Lung (tissue), 12 donors: ENCODE measurements around the gene EPN1. TPM values are rescaled to one million over a fixed set of nuclear protein-coding genes. Genes with fewer than 3 reads are reported as not detected.
A peak's percentile ranks its signal among the peaks of the same experiment; 100 is the strongest.

ENCODE experiments used
- ATAC-seq: fragments of 200-7000 bp; cut with Tn5 transposase; one replicate; pipeline ENCODE4 v1.9.1; 2020; ENCODE audit warnings: moderate number of reproducible peaks; ENCODE audit not compliant: insufficient read depth, low FRiP score
- DNase-seq, 3 donors: peaks; one replicate each; pipeline ENCODE4 v3.0.0-alpha.2; 2013 to 2017
- H3K27ac ChIP-seq, 2 donors: one replicate each; pipeline ENCODE4 v1.5.1; 2013; ENCODE audit warnings: mild to moderate bottlenecking in 2 of 2, moderate library complexity in 2 of 2, control low read depth in 1 of 2, inconsistent platforms in 1 of 2, low read depth in 1 of 2, low read length in 1 of 2
- H3K27me3 ChIP-seq, 3 donors: one replicate each; pipeline ENCODE4 v1.5.1; 2013; ENCODE audit warnings: low read length in 2 of 3; ENCODE audit not compliant: control insufficient read depth in 3 of 3, insufficient read depth in 3 of 3
- H3K36me3 ChIP-seq, 4 donors: one replicate each; pipeline ENCODE4 v1.5.1; 2013; ENCODE audit warnings: low read length in 4 of 4, mild to moderate bottlenecking in 1 of 4, moderate library complexity in 1 of 4; ENCODE audit not compliant: control insufficient read depth in 4 of 4, insufficient read depth in 4 of 4
- H3K4me1 ChIP-seq, 5 donors: one replicate each; pipeline ENCODE4 v1.5.1; 2013; ENCODE audit warnings: low read length in 5 of 5, mild to moderate bottlenecking in 2 of 5, moderate library complexity in 1 of 5; ENCODE audit not compliant: control insufficient read depth in 5 of 5, insufficient read depth in 5 of 5
- H3K4me3 ChIP-seq: one replicate; pipeline ENCODE4 v1.5.1; 2013; ENCODE audit warnings: mild to moderate bottlenecking, control low read depth, moderate library complexity
- H3K9ac ChIP-seq, 2 donors: one replicate each; pipeline ENCODE4 v1.5.1; 2013; ENCODE audit warnings: low read length in 2 of 2, control low read depth in 1 of 2; ENCODE audit not compliant: insufficient read depth in 1 of 2
- H3K9me3 ChIP-seq, 4 donors: one replicate each; pipeline ENCODE4 v1.5.1; 2013; ENCODE audit warnings: low read length in 3 of 4, mild to moderate bottlenecking in 1 of 4, moderate library complexity in 1 of 4; ENCODE audit not compliant: control insufficient read depth in 4 of 4, insufficient read depth in 3 of 4
- WGBS, 2 donors: extraction: QIAGEN DNeasy Blood & Tissue Kit; methylation state at CpG; one replicate each; pipeline ENCODE4 v1.1.7; 2013; 5-methylcytosine and 5-hydroxymethylcytosine counted together
- polyA plus RNA-seq, 2 donors: library from polyadenylated mRNA; stranded (reverse); fragments of 200-250 nt; gene quantifications; one replicate each; pipeline ENCODE4 v1.2.1, GENCODE V29; 2013
- total RNA-seq, 2 donors: library from RNA; depleted of rRNA in 1 of 2; stranded (reverse); fragments of >200 nt in 1 of 2; gene quantifications; one replicate each; pipeline ENCODE4 v1.2.1, GENCODE V29; 2014 to 2021
- TF ChIP-seq, protein P1 (sequence below): IDR thresholded peaks from 2 replicates; pipeline ENCODE4 v1.5.1; 2012; ENCODE audit warnings: mild to moderate bottlenecking; ENCODE audit errors: control extremely low read depth, extremely low read depth
- donor health status: control.
- donor health status: control.
- donor health status: Bipolar disorder and iron deficiency.
- donor health status: healthy.
- donor health status: DM: yes; HTN: yes; CAD: no.

EPN1 gene
- total and polyA plus RNA-seq, 4 donors, result 84.8 to 140 (median 99.5) TPM

DNA sequence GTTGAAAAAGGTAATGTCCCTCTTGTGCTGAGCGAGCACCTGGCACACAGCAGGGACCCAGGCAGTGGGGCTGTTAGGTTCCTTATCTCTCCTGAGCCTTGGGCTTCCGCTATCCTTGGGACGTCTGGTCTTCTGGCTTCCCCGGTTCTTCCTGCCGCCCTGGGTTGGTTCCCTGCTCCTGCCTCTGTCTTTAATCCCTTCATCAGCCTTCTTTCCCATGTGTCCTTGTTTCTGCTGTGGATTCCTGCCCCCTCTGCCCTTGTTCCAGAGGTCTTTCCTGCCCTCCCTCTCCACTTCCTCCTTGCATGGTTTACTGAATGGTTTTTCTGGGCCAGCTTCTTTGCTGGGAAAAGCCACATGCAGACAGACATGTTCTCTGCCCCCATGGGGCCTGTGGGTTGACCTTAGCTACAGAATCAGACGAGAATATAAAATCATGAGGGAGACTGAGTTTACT is 2.6 kb downstream of the EPN1 start:
- Histone ChIP-seq H3K9ac (no peak overlapping the region), H3K27ac (peak overlapping the region in 1 of 2 donors; percentile 8), H3K36me3 (peaks cover 0 to 42% (median 29%) of the 10 kb centered on the region in 4 donors), H3K27me3 (no peaks in the 10 kb centered on the region), H3K9me3 (no peaks in the 10 kb centered on the region), H3K4me1 (peaks cover 3 to 14% (median 11%) of the 10 kb centered on the region in 5 donors), H3K4me3 (no peak overlapping the region)
- ATAC-seq, result no peak
- 55 to 62% methylated on average over 6 of the region's 6 CpGs for WGBS, 2 donors
- TF ChIP-seq, protein P1, sequence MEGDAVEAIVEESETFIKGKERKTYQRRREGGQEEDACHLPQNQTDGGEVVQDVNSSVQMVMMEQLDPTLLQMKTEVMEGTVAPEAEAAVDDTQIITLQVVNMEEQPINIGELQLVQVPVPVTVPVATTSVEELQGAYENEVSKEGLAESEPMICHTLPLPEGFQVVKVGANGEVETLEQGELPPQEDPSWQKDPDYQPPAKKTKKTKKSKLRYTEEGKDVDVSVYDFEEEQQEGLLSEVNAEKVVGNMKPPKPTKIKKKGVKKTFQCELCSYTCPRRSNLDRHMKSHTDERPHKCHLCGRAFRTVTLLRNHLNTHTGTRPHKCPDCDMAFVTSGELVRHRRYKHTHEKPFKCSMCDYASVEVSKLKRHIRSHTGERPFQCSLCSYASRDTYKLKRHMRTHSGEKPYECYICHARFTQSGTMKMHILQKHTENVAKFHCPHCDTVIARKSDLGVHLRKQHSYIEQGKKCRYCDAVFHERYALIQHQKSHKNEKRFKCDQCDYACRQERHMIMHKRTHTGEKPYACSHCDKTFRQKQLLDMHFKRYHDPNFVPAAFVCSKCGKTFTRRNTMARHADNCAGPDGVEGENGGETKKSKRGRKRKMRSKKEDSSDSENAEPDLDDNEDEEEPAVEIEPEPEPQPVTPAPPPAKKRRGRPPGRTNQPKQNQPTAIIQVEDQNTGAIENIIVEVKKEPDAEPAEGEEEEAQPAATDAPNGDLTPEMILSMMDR, result no peak
- DNase-seq, result peak in 1 of 3 donors; percentile 11

DNA sequence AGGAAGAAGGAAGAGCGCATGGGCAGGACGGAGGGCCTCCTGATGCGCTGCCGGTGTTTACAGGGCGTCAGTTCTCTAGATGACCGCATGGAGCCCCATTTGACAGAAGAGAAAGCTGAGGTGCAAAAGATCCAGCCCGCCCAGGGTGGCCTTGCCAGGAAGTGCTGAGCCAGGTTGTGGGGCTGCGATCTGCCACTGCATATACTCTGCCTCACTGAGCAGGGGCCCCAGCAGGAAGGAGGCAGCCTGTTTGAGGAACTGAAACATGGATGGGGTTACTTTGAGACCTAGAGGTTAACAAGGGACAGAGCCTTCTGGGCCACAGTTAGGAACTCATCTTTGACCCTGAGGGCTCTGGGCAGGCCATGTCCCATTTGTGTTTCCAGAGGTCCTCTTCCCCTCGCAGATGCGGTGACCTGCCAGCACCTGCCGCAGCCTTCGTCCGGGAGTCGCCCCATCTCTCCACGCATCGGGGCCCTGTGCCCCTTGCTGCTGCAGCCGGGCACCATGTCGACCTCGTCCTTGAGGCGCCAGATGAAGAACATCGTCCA is 3.2 kb downstream of the EPN1 start:
- TF ChIP-seq, protein P1, result no peak
- Histone ChIP-seq H3K4me1 (peaks cover 3 to 14% (median 11%) of the 10 kb centered on the region in 5 donors), H3K27me3 (no peaks in the 10 kb centered on the region), H3K9me3 (no peaks in the 10 kb centered on the region), H3K4me3 (no peak overlapping the region), H3K36me3 (peaks cover 0 to 42% (median 29%) of the 10 kb centered on the region in 4 donors), H3K9ac (no peak overlapping the region), H3K27ac (peak overlapping the region in 1 of 2 donors; percentile 2)
- peak in 1 of 3 donors; percentile 10 for DNase-seq
- ATAC-seq, result no peak
- WGBS, 2 donors, result 76 to 81% methylated on average over 21 of the region's 21 CpGs

DNA sequence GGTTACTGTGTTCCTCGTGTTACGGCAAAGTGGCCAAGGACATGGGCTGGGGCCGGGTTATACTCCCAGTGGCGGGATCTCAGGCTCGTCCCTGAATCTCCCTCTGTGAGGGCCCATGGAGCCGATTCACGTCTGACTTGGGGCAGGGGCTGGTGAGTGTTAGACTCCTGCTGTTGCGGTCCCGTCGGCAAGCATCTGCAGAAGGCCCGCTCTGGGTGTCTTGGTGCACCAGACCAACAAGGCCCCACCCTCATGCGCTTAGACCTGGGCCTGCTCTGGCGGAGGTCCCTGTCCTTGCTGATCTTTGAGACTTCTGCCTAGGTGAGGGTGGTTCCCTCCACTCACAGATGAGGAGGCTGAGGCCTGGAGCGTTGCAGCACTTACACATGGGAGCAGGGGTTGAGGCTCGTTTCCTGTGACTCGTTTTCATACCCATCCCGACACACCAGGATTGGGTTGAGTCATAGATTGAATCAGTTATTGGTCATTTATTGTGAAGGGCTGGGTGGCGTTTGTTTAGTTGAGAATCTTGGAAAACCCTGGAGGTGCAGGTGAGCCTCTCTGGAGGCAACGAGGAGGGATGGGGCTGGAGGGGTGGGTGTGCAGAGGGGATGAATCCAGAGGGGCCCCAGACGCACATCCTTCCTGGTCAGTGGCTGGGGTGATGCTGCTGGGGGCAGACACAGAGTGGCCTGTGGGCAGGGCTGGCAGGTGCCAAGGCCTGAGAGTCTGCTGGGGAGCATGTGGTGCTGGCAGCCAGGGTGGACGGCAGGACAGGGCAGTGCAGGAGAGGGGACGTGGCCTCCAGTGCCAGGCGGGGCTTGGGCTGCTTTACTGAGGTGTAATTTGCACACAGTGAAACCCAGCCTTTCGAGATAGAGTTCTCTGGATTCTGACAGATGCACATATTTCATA is 4.6 kb downstream of the EPN1 start:
- Histone ChIP-seq H3K27me3 (no peaks in the 10 kb centered on the region), H3K9me3 (no peaks in the 10 kb centered on the region), H3K4me3 (no peak overlapping the region), H3K4me1 (peaks cover 3 to 17% (median 11%) of the 10 kb centered on the region in 5 donors), H3K27ac (no peak overlapping the region), H3K36me3 (peaks cover 0 to 42% (median 27%) of the 10 kb centered on the region in 4 donors), H3K9ac (no peak overlapping the region)
- TF ChIP-seq, protein P1, result no peak
- ATAC-seq (no peak), DNase-seq (no peak)
- WGBS, 2 donors, result 90 to 93% methylated on average over 24 of the region's 24 CpGs
